Stomach (tissue), 9 donors: Measurements from ENCODE around the gene SLC1A5. TPM values are rescaled to one million over a fixed set of nuclear protein-coding genes. Genes with fewer than 3 reads are reported as not detected.
A peak's percentile ranks its signal among the peaks of the same experiment; 100 is the strongest.
"Not testable (repeated sequence)": the region's sequence is repeated elsewhere in the genome, so short reads cannot be mapped to it uniquely, and the experiment has no call there.

ENCODE experiments used
- DNase-seq, 2 donors: peaks; one replicate each; pipeline versions ENCODE4 v3.0.0 to v3.0.0-alpha.2; 2013 to 2019
- H3K27ac ChIP-seq, 5 donors: fragments of 200-600 bp in 4 of 5; sonication (generic) in 4 of 5; one replicate each; pipeline ENCODE4 v1.5.1; 2013 to 2019; ENCODE audit warnings: mild to moderate bottlenecking in 1 of 5, moderate library complexity in 1 of 5
- H3K27me3 ChIP-seq, 3 donors: fragments of 200-600 bp; sonication (generic); one replicate each; pipeline ENCODE4 v1.5.1; 2017 to 2019; ENCODE audit warnings: mixed run types in 1 of 3
- H3K36me3 ChIP-seq, 4 donors: fragments of 200-600 bp; sonication (generic); 1 replicate in 3 of 4; 2 replicates in 1 of 4; pipeline ENCODE4 v1.5.1; 2016 to 2019
- H3K4me1 ChIP-seq, 4 donors: fragments of 200-600 bp; sonication (generic); one replicate each; pipeline ENCODE4 v1.5.1; 2016 to 2019
- H3K4me3 ChIP-seq, 4 donors: fragments of 200-600 bp; sonication (generic) in 3 of 4; one replicate each; pipeline ENCODE4 v1.5.1; 2016 to 2019; ENCODE audit warnings: mild to moderate bottlenecking in 1 of 4
- H3K9me3 ChIP-seq, 4 donors: fragments of 200-600 bp; sonication (generic); one replicate each; pipeline ENCODE4 v1.5.1; 2016 to 2019
- EP300 ChIP-seq: sonication (generic); formaldehyde crosslinking; IDR thresholded peaks from one replicate; pipeline ENCODE4 v1.6.1; 2017; ENCODE audit warnings: antibody characterized with exemption
- POLR2A ChIP-seq, 4 donors: fragments of 450-650 bp; IDR thresholded peaks; one replicate each; pipeline ENCODE4 v1.6.1; 2016; ENCODE audit warnings: antibody characterized with exemption in 4 of 4, control low read depth in 2 of 4, mild to moderate bottlenecking in 1 of 4, moderate library complexity in 1 of 4
- POLR2AphosphoS5 ChIP-seq, 3 donors: sonication (generic); formaldehyde crosslinking; IDR thresholded peaks; one replicate each; pipeline ENCODE4 v1.6.1; 2016; ENCODE audit warnings: antibody characterized with exemption in 3 of 3
- WGBS, 5 donors: extraction: QIAGEN DNeasy Blood & Tissue Kit in 3 of 5; methylation state at CpG; one replicate each; pipeline versions ENCODE4 v1.1.5 to v1.1.7; 2013 to 2018; 5-methylcytosine and 5-hydroxymethylcytosine counted together
- intact Hi-C: fragments of 100-400 bp; cut with DNase I; formaldehyde crosslinking; loops from one replicate; pipeline ENCODE4 v1.15.1; 2023; ENCODE audit warnings: low total_unique reads
- polyA plus RNA-seq, 3 donors: library from polyadenylated mRNA; stranded (reverse); fragments of 200-250 nt; gene quantifications; one replicate each; pipeline ENCODE4 v1.2.3, GENCODE V29; 2013
- total RNA-seq, 5 donors: library from RNA; depleted of rRNA; stranded (reverse); fragments of >200 nt; gene quantifications; one replicate each; pipeline versions ENCODE4 v1.1.0 to v1.2.3, GENCODE V29; 2014 to 2016
- TF ChIP-seq, protein P1 (sequence below), 7 experiments: fragments of 450-650 bp in 4 of 7; fragments of 200-600 bp in 3 of 7; sonication (generic) in 3 of 7; IDR thresholded peaks; one replicate each; pipeline ENCODE4 v1.5.1; 2016 to 2019; ENCODE audit warnings: antibody characterized with exemption in 7 of 7, control low read depth in 2 of 7, mild to moderate bottlenecking in 1 of 7
- donor health status: healthy with polysubstance abuse.
- donor health status: Bipolar disorder and iron deficiency.
- donor health status: healthy.

SLC1A5 gene
- total and polyA plus RNA-seq, 8 donors = 18.7 to 106 (median 31.4) TPM

- intact Hi-C loops = no loop called here
- H3K4me3 ChIP-seq = no peak overlapping the region
- H3K9me3 ChIP-seq = no peaks in the 10 kb centered on the region
- DNase-seq = no peak
- H3K36me3 ChIP-seq = peaks cover 57 to 87% (median 84%) of the 10 kb centered on the region in 4 donors
- WGBS, 5 donors = 92 to 96% (median 93%) methylated on average over 28 to 33 of the region's 33 CpGs
- TF ChIP-seq, protein P1, sequence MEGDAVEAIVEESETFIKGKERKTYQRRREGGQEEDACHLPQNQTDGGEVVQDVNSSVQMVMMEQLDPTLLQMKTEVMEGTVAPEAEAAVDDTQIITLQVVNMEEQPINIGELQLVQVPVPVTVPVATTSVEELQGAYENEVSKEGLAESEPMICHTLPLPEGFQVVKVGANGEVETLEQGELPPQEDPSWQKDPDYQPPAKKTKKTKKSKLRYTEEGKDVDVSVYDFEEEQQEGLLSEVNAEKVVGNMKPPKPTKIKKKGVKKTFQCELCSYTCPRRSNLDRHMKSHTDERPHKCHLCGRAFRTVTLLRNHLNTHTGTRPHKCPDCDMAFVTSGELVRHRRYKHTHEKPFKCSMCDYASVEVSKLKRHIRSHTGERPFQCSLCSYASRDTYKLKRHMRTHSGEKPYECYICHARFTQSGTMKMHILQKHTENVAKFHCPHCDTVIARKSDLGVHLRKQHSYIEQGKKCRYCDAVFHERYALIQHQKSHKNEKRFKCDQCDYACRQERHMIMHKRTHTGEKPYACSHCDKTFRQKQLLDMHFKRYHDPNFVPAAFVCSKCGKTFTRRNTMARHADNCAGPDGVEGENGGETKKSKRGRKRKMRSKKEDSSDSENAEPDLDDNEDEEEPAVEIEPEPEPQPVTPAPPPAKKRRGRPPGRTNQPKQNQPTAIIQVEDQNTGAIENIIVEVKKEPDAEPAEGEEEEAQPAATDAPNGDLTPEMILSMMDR (IDR thresholded peaks at IDR 0.05) = no peak
- TF ChIP-seq POLR2AphosphoS5 (IDR thresholded peaks at IDR 0.05) = no peak
- TF ChIP-seq EP300 = no peak
- TF ChIP-seq POLR2A (IDR thresholded peaks at IDR 0.05) = no peak
- peak overlapping the region in 2 of 5 donors; percentile 20 to 38 for H3K27ac ChIP-seq
- H3K27me3 ChIP-seq = no peaks in the 10 kb centered on the region
- peaks cover 0 to 4% (median 2%) of the 10 kb centered on the region in 4 donors for H3K4me1 ChIP-seq
Observed at GRCh38 chr19:46776927-46777911, 11.2 kb downstream of the SLC1A5 start.

DNA sequence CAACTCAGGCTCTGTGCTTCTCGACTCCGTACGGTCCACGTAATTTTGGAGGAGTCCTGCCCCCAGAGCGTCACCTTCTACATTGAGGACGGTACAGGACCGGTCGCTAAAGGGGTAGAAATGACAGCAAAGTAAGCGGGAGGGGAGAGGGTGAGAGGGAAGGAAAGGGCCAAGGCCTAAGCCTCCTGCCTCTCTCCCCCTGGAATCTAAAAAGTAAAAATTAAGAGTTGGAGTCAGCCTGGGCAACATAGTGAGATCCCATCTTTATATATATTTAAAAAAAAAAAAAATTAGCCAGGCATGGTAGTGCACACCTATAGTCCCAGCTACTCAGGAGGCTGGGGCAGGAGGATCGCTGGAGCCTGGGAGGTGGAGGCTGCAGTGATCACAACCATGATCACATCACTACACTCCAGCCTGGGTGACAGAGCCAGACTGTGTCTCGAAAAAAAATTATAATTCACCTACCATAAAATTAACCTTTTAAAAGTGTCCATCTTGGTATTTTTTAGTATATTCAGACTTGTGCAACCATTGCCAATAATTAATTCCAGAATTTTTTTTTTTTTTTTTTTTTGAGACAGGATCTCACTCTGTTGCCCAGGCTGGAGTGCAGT is 12.6 kb downstream of the SLC1A5 start:
- 81 to 98% (median 94%) methylated on average over 11 of the region's 11 CpGs for WGBS, 5 donors
- H3K4me3 ChIP-seq = no peak overlapping the region

GRCh38 chr19:46773018-46773399 is 15.4 kb downstream of the SLC1A5 start:
- Histone ChIP-seq H3K4me1 (peaks cover 0 to 14% (median 6%) of the 10 kb centered on the region in 4 donors), H3K4me3 (no peak overlapping the region), H3K27ac (no peak overlapping the region), H3K27me3 (no peaks in the 10 kb centered on the region), H3K36me3 (peaks cover 27 to 45% (median 42%) of the 10 kb centered on the region in 4 donors), H3K9me3 (no peaks in the 10 kb centered on the region)
- WGBS, 5 donors = 55 to 79% (median 72%) methylated on average over 7 of the region's 7 CpGs
- no peak for TF ChIP-seq EP300
- TF ChIP-seq, protein P1 (IDR thresholded peaks at IDR 0.05) = no peak
- no peak for TF ChIP-seq POLR2AphosphoS5 (IDR thresholded peaks at IDR 0.05)
- TF ChIP-seq POLR2A (IDR thresholded peaks at IDR 0.05) = no peak
- DNase-seq = no peak
- intact Hi-C loops = no loop called here

More for the DNA sequence above, 12.6 kb downstream of the SLC1A5 start:
- Histone ChIP-seq H3K36me3 (peaks cover 45 to 72% (median 69%) of the 10 kb centered on the region in 4 donors), H3K9me3 (no peaks in the 10 kb centered on the region), H3K27ac (no peak overlapping the region), H3K27me3 (no peaks in the 10 kb centered on the region), H3K4me1 (peaks cover 0 to 8% (median 2%) of the 10 kb centered on the region in 4 donors)
- intact Hi-C loops = no loop called here
- DNase-seq = no peak
- TF ChIP-seq POLR2AphosphoS5 (IDR thresholded peaks at IDR 0.05) (no peak), EP300 (no peak), POLR2A (IDR thresholded peaks at IDR 0.05) (no peak)
- TF ChIP-seq, protein P1 (IDR thresholded peaks at IDR 0.05) = no peak

DNA sequence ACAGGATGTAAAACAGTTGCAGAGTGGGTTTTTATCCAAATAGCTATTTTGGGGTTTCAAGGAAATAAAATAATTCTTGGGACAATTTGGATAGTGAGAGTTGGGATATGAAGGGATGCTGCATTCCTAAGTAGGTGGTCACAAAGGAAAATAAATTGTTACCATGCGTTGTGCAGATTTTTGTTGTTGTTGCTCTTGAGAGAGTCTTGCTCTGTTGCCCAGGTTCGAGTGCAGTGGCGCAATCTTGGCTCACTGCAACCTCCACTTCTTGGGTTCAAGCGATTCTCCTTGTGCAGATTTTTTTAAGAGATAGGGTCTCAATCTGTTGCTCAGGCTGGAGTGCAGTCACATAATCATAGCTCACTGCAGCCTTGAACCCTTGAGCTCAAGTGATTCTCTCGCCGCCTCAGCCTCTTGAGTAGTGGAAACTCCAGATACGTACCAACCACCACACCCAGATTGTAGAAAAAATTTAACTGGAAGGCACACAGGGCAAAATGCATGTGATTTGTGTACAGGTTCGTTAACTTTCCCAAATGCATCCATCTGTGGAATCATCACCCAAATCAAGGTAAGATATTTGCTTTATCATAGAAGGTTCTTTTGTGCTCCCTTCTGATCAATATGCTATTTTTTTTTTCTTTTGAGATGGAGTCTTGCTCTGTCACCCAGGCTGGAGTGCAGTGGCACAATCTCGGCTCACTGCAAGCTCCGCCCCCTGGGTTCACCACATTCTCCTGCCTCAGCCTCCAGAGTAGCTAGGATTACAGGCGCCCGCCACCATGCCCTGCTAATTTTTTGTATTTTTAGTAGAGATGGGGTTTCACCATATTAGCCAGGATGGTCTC is 16.0 kb downstream of the SLC1A5 start:
- peaks cover 0 to 12% (median 5%) of the 10 kb centered on the region in 4 donors for H3K4me1 ChIP-seq
- H3K9me3 ChIP-seq = no peaks in the 10 kb centered on the region
- 59 to 76% (median 72%) methylated on average over 11 to 12 of the region's 12 CpGs for WGBS, 5 donors
- no peak for TF ChIP-seq EP300
- no peak for TF ChIP-seq POLR2AphosphoS5 (IDR thresholded peaks at IDR 0.05)
- TF ChIP-seq, protein P1 (IDR thresholded peaks at IDR 0.05) = no peak
- TF ChIP-seq POLR2A (IDR thresholded peaks at IDR 0.05) = no peak
- H3K27ac ChIP-seq = no peak overlapping the region
- H3K36me3 ChIP-seq = peaks cover 22 to 39% (median 36%) of the 10 kb centered on the region in 4 donors
- intact Hi-C loops = no loop called here
- no peak for DNase-seq
- H3K4me3 ChIP-seq = no peak overlapping the region
- H3K27me3 ChIP-seq = no peaks in the 10 kb centered on the region

GRCh38 chr19:46768746-46769145 is 19.6 kb downstream of the SLC1A5 start:
- peak in 1 of 2 donors; percentile 35 for DNase-seq
- H3K4me3 ChIP-seq, H3K9me3 ChIP-seq, intact Hi-C loops, H3K36me3 ChIP-seq, H3K27ac ChIP-seq, H3K27me3 ChIP-seq: not testable (repeated sequence)
- WGBS, 5 donors = 13 to 43% (median 22%) methylated on average over 4 of the region's 4 CpGs
- peaks cover 0 to 12% (median 5%) of the 10 kb centered on the region in 4 donors for H3K4me1 ChIP-seq
